Measurements from ENCODE around the gene PLEKHA1.

Gene PLEKHA1

DNA sequence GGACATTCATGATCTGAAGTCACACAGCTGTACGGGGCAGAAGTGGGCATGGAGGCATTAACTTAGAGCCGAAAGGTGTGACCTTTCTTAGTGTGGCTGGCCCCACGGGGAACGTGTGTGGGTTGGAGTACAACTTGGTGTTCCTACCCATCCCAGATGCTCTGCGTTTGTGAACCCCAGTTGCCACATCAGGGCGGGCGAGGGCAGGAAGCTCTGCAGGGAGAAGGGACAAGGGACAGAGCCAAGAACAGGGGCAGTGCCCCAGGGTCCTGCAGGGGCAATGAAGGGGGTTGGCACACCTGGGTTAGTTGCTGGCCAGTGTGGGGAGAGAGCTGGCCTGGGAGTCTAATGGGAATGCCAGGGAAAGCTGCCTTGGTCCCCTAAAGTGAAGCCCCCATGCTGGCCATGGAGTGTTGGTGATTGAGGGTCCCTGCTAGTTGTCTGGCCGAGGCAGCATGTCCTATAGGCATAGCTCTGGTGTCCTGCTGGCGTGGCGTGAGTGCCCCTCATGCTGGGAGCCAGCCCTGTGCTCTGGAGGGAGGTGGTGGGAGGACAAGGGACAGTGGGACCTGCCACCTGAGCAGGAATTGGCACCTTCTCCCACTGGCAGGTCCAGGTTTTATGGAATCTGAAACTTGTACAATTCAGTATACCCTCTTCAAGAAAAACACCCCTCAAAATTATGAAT, 105.8 kb downstream of the PLEKHA1 start:
- no peak overlapping the region for H3K4me3 ChIP-seq (ENCODE audit: low read depth, low read length)
- TF ChIP-seq, protein P1, sequence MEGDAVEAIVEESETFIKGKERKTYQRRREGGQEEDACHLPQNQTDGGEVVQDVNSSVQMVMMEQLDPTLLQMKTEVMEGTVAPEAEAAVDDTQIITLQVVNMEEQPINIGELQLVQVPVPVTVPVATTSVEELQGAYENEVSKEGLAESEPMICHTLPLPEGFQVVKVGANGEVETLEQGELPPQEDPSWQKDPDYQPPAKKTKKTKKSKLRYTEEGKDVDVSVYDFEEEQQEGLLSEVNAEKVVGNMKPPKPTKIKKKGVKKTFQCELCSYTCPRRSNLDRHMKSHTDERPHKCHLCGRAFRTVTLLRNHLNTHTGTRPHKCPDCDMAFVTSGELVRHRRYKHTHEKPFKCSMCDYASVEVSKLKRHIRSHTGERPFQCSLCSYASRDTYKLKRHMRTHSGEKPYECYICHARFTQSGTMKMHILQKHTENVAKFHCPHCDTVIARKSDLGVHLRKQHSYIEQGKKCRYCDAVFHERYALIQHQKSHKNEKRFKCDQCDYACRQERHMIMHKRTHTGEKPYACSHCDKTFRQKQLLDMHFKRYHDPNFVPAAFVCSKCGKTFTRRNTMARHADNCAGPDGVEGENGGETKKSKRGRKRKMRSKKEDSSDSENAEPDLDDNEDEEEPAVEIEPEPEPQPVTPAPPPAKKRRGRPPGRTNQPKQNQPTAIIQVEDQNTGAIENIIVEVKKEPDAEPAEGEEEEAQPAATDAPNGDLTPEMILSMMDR (IDR thresholded peaks at IDR 0.05; ENCODE audit: borderline replicate concordance, insufficient read depth, low read depth, low read length): no peak

DNA sequence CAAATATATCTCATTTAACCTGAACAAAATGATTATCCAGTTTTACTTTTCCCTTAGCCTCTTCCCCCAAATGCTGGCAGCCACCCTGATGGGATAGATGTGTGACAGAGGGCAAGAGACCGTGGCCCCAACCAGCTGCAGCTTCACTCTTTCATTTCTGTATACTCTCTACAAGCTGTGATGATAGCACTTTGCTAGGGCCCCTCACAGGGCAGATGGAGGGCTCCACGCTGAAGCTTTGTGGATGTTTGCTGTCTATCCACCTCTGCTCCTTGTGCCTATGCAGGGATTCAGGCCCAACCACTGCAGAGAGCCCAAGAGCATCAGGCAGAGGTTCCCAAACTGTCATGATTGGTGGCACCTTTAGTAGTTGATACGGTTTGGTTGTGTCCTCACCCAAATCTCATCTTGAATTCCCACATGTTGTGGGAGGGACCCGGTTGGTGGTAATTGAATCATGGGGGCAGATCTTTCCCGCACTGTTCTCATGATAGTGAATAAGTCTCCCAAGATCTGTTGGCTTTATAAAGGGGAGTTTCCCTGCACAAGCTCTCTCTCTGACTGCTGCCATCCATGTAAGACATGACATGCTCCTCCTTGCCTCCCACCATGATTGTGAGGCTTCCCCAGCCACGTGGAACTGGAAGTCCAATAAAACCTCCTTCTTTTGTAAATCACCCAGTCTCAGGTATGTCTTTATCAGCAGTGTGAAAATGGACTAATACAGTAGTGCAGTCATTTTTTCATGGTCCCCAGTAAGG, 107.0 kb downstream of the PLEKHA1 start:
- H3K4me3 ChIP-seq (ENCODE audit: low read depth, low read length): no peak overlapping the region
- TF ChIP-seq, protein P1 (IDR thresholded peaks at IDR 0.05; ENCODE audit: borderline replicate concordance, insufficient read depth, low read depth, low read length): no peak
